ENCODE data around the gene FOXP1. TPM values are rescaled to one million over a fixed set of nuclear protein-coding genes. Genes with fewer than 3 reads are reported as not detected.

FOXP1 gene
- total RNA-seq, 1 experiment from 2014 or later, result 35.9 TPM

GRCh38 chr3:71265365-71265915 lies 318.1 kb downstream of the FOXP1 start:
- no peak for DNase-seq (ENCODE audit: low read depth)

- DNase-seq (ENCODE audit: low read depth), result no peak
Observed at GRCh38 chr3:71264840-71265239, 318.7 kb downstream of the FOXP1 start.

GRCh38 chr3:71262364-71263265 lies 320.9 kb downstream of the FOXP1 start:
- no peak for DNase-seq (ENCODE audit: low read depth)

- no peak for DNase-seq (ENCODE audit: low read depth)
Observed at GRCh38 chr3:71260782-71261181, 322.7 kb downstream of the FOXP1 start.

- no peak for DNase-seq (ENCODE audit: low read depth)
Observed at GRCh38 chr3:71258526-71258925, 325.0 kb downstream of the FOXP1 start.

- DNase-seq (ENCODE audit: low read depth), result peak; percentile 83
Observed at GRCh38 chr3:71258116-71258515, 325.4 kb downstream of the FOXP1 start.

- no peak for DNase-seq (ENCODE audit: low read depth)
Observed at GRCh38 chr3:71255498-71255897, 328.0 kb downstream of the FOXP1 start.

- no peak for DNase-seq (ENCODE audit: low read depth)
Observed at GRCh38 chr3:71254281-71255057, 329.1 kb downstream of the FOXP1 start.

- no peak for DNase-seq (ENCODE audit: low read depth)
Observed at GRCh38 chr3:71253169-71253568, 330.4 kb downstream of the FOXP1 start.

GRCh38 chr3:71252466-71252865 lies 331.1 kb downstream of the FOXP1 start:
- no peak for DNase-seq (ENCODE audit: low read depth)

GRCh38 chr3:71251156-71251775 lies 332.3 kb downstream of the FOXP1 start:
- DNase-seq (ENCODE audit: low read depth), result peak; percentile 46

GRCh38 chr3:71250026-71250425 lies 333.5 kb downstream of the FOXP1 start:
- DNase-seq (ENCODE audit: low read depth), result no peak

GRCh38 chr3:71247958-71248335 lies 335.6 kb downstream of the FOXP1 start:
- no peak for DNase-seq (ENCODE audit: low read depth)

- DNase-seq (ENCODE audit: low read depth), result peak; percentile 57
Observed at GRCh38 chr3:71247221-71247957, 336.1 kb downstream of the FOXP1 start.

GRCh38 chr3:71245971-71246880 lies 337.3 kb downstream of the FOXP1 start:
- no peak for DNase-seq (ENCODE audit: low read depth)

- DNase-seq (ENCODE audit: low read depth), result no peak
Observed at GRCh38 chr3:71244826-71245488, 338.6 kb downstream of the FOXP1 start.

- DNase-seq (ENCODE audit: low read depth), result no peak
Observed at GRCh38 chr3:71244153-71244825, 339.2 kb downstream of the FOXP1 start.

GRCh38 chr3:71243229-71243628 lies 340.3 kb downstream of the FOXP1 start:
- DNase-seq (ENCODE audit: low read depth), result no peak

GRCh38 chr3:71241981-71242560 lies 341.5 kb downstream of the FOXP1 start:
- no peak for DNase-seq (ENCODE audit: low read depth)
